IMR-90 (cell line): ENCODE measurements around the gene NAXE. TPM values are rescaled to one million over a fixed set of nuclear protein-coding genes. Genes with fewer than 3 reads are reported as not detected.

Experiments used
- ATAC-seq: fragments of 200-7000 bp; cut with Tn5 transposase; 2 replicates; pipeline ENCODE4 v1.9.1; 2020; ENCODE audit warnings: low read depth, mild to moderate bottlenecking, moderate library complexity
- BruUV-seq: library from RNA; stranded (reverse); fragments of 400-500 nt; replicated peaks from 2 replicates; lab custom pipeline; 2021; lab: Mats Ljungman, UMichigan
- CTCF ChIA-PET: fragments of 300-600 bp; formaldehyde crosslinking; extraction: SDS; loops from one replicate; lab custom pipeline; 2021; ENCODE audit warnings: antibody characterized with exemption; lab: Yijun Ruan, JAX
- POLR2A ChIA-PET: fragments of 300-600 bp; sonication (Branson Sonifier 250); formaldehyde crosslinking; loops from one replicate; lab custom pipeline; 2022; ENCODE audit warnings: antibody characterized with exemption; ENCODE audit not compliant: unreplicated experiment; lab: Charles Lee
- DNase-seq: peaks from one replicate; pipeline ENCODE4 v3.0.0; 2013
- H2AFZ ChIP-seq: replicated peaks from 2 replicates; pipeline ENCODE3; 2013; ENCODE audit warnings: low read length, mild to moderate bottlenecking; ENCODE audit not compliant: poor library complexity
- H2AK5ac ChIP-seq: 2 replicates; pipeline ENCODE4 v1.6.1; 2013; ENCODE audit warnings: low read depth, low read length, inconsistent platforms
- H2AK9ac ChIP-seq: replicated peaks from 2 replicates; pipeline ENCODE3; 2013; ENCODE audit warnings: mild to moderate bottlenecking, low read depth, low read length, moderate library complexity; ENCODE audit not compliant: poor library complexity
- H2BK120ac ChIP-seq: 2 replicates; pipeline ENCODE4 v1.6.1; 2013; ENCODE audit warnings: low read depth, low read length, inconsistent platforms
- H2BK15ac ChIP-seq: 3 replicates; pipeline ENCODE4 v1.6.1; 2013; ENCODE audit warnings: low read depth, low read length, inconsistent platforms
- H2BK20ac ChIP-seq: 2 replicates; pipeline ENCODE4 v1.6.1; 2013; ENCODE audit warnings: low read depth, mild to moderate bottlenecking, inconsistent platforms, low read length, moderate library complexity
- H2BK5ac ChIP-seq: 2 replicates; pipeline ENCODE4 v1.6.1; 2013; ENCODE audit warnings: mild to moderate bottlenecking, low read depth, low read length, inconsistent platforms; ENCODE audit not compliant: poor library complexity, severe bottlenecking
- H3K14ac ChIP-seq: replicated peaks from 2 replicates; pipeline ENCODE4 v1.6.1; 2013; ENCODE audit warnings: low read depth, low read length, inconsistent platforms
- H3K18ac ChIP-seq: 2 replicates; pipeline ENCODE4 v1.6.1; 2013; ENCODE audit warnings: low read depth, low read length, control low read depth
- H3K23ac ChIP-seq: 2 replicates; pipeline ENCODE4 v1.6.1; 2013; ENCODE audit warnings: low read depth, low read length, inconsistent platforms
- H3K27ac ChIP-seq: 2 replicates; pipeline ENCODE4 v1.5.1; 2013; ENCODE audit warnings: mild to moderate bottlenecking, control low read depth, low read length; ENCODE audit not compliant: insufficient read depth
- H3K27me3 ChIP-seq: 2 replicates; pipeline ENCODE4 v1.6.1; 2013; ENCODE audit warnings: low read length; ENCODE audit not compliant: control insufficient read depth, insufficient read depth
- H3K36me3 ChIP-seq: 2 replicates; pipeline ENCODE4 v1.6.1; 2013; ENCODE audit warnings: low read length, mixed read lengths; ENCODE audit not compliant: control insufficient read depth, insufficient read depth
- H3K4ac ChIP-seq: 2 replicates; pipeline ENCODE4 v1.6.1; 2013; ENCODE audit warnings: low read depth, low read length, inconsistent platforms
- H3K4me1 ChIP-seq: 2 replicates; pipeline ENCODE4 v1.6.1; 2013; ENCODE audit warnings: low read length, mixed read lengths; ENCODE audit not compliant: control insufficient read depth, insufficient read depth
- H3K4me2 ChIP-seq: 2 replicates; pipeline ENCODE4 v1.6.1; 2013; ENCODE audit warnings: low read depth, mild to moderate bottlenecking, control low read depth, low read length, moderate library complexity
- H3K4me3 ChIP-seq: 2 replicates; pipeline ENCODE4 v1.5.1; 2013; ENCODE audit warnings: low read depth, mild to moderate bottlenecking, control low read depth, low read length, moderate library complexity; ENCODE audit not compliant: insufficient read depth
- H3K56ac ChIP-seq: 2 replicates; pipeline ENCODE4 v1.6.1; 2013; ENCODE audit warnings: low read length, inconsistent platforms; ENCODE audit not compliant: insufficient read depth; ENCODE audit errors: extremely low read depth
- H3K79me1 ChIP-seq, 2 experiments: 2 replicates each; pipeline ENCODE4 v1.6.1; 2013; ENCODE audit warnings: low read length in 2 of 2, inconsistent platforms in 1 of 2, low read depth in 1 of 2
- H3K9ac ChIP-seq: 2 replicates; pipeline ENCODE4 v1.6.1; 2013; ENCODE audit warnings: low read depth, low read length, control low read depth
- H3K9me1 ChIP-seq: 2 replicates; pipeline ENCODE4 v1.6.1; 2013; ENCODE audit warnings: low read length, inconsistent platforms; ENCODE audit not compliant: insufficient read depth
- H3K9me3 ChIP-seq: 2 replicates; pipeline ENCODE4 v1.6.1; 2013; ENCODE audit warnings: low read length; ENCODE audit not compliant: control insufficient read depth, insufficient read depth
- H4K20me1 ChIP-seq: 2 replicates; pipeline ENCODE4 v1.6.1; 2013; ENCODE audit warnings: low read length, inconsistent platforms; ENCODE audit not compliant: insufficient read depth
- H4K5ac ChIP-seq: 2 replicates; pipeline ENCODE4 v1.6.1; 2013; ENCODE audit warnings: mild to moderate bottlenecking, low read depth, low read length, control low read depth
- H4K8ac ChIP-seq, 2 experiments: 2 replicates each; pipeline ENCODE4 v1.6.1; 2013; ENCODE audit warnings: low read depth in 2 of 2, low read length in 2 of 2, control low read depth in 1 of 2, inconsistent platforms in 1 of 2
- H4K91ac ChIP-seq: 2 replicates; pipeline ENCODE4 v1.6.1; 2013; ENCODE audit warnings: low read depth, low read length, inconsistent platforms; ENCODE audit not compliant: insufficient read depth
- FOS ChIP-seq: fragments of 150-350 bp; IDR thresholded peaks from 2 replicates; pipeline ENCODE4 v1.6.1; 2016; ENCODE audit warnings: low read depth, low read length
- MXI1 ChIP-seq: IDR thresholded peaks from 2 replicates; pipeline ENCODE4 v1.6.1; 2012; ENCODE audit warnings: low read depth, mild to moderate bottlenecking, low read length, moderate library complexity, borderline replicate concordance
- RAD21 ChIP-seq: IDR thresholded peaks from 2 replicates; pipeline ENCODE4 v1.6.1; 2012; ENCODE audit warnings: low read length, improper control_type of control experiment
- SMC3 ChIP-seq: fragments of 150-350 bp; IDR thresholded peaks from 2 replicates; pipeline ENCODE4 v1.6.1; 2016; ENCODE audit warnings: low read depth, mild to moderate bottlenecking, antibody characterized with exemption, low read length, moderate library complexity
- WGBS, 2 experiments: methylation state at CpG; one replicate each; pipeline versions ENCODE4 v1.1.5 to v1.1.7; 2013; ENCODE audit warnings: missing lambda C conversion rate in 2 of 2; ENCODE audit not compliant: insufficient read length in 1 of 2; ENCODE audit errors: extremely low coverage in 2 of 2; 5-methylcytosine and 5-hydroxymethylcytosine counted together
- dilution Hi-C: fragments of 300-500 bp; cut with HindIII; formaldehyde crosslinking; loops from one replicate; pipeline ENCODE4 v1.14.3; 2018; ENCODE audit warnings: low sequenced_read_pairs; ENCODE audit not compliant: unreplicated experiment
- in situ Hi-C: fragments of 300-500 bp; cut with MboI; formaldehyde crosslinking; loops from 3 replicates; pipeline ENCODE4 v1.14.3; 2019; ENCODE audit warnings: low sequenced_read_pairs, inconsistent platforms, mixed read lengths
- intact Hi-C: fragments of 100-400 bp; cut with micrococcal nuclease; formaldehyde crosslinking; loops from 2 replicates; pipeline ENCODE4 v1.10.0; 2022
- polyA plus RNA-seq, 3 experiments: library from polyadenylated mRNA; depleted of rRNA; stranded (reverse); fragments of >200 nt; gene quantifications; 2 replicates each; pipeline ENCODE4 v1.2.3, GENCODE V29; 2012; ENCODE audit warnings: low replicate concordance in 1 of 3
- total RNA-seq: library from RNA; depleted of rRNA; stranded (reverse); fragments of >200 nt; gene quantifications from 2 replicates; pipeline ENCODE4 v1.2.3, GENCODE V29; 2012
- TF ChIP-seq, protein P1 (sequence below): fragments of 150-350 bp; IDR thresholded peaks from 2 replicates; pipeline ENCODE4 v1.6.1; 2016; ENCODE audit warnings: low read depth, mild to moderate bottlenecking, low read length, moderate library complexity, borderline replicate concordance
- TF ChIP-seq, protein P2 (sequence below): conservative IDR thresholded peaks from 2 replicates; pipeline ENCODE4 v1.5.1; 2012; ENCODE audit warnings: mild to moderate bottlenecking, low read depth, low read length, improper control_type of control experiment

NAXE gene
- total and polyA plus RNA-seq, 2 of the 4 experiments (the other 2 are of a cell fraction), result 61.0 to 74.2 TPM

DNA sequence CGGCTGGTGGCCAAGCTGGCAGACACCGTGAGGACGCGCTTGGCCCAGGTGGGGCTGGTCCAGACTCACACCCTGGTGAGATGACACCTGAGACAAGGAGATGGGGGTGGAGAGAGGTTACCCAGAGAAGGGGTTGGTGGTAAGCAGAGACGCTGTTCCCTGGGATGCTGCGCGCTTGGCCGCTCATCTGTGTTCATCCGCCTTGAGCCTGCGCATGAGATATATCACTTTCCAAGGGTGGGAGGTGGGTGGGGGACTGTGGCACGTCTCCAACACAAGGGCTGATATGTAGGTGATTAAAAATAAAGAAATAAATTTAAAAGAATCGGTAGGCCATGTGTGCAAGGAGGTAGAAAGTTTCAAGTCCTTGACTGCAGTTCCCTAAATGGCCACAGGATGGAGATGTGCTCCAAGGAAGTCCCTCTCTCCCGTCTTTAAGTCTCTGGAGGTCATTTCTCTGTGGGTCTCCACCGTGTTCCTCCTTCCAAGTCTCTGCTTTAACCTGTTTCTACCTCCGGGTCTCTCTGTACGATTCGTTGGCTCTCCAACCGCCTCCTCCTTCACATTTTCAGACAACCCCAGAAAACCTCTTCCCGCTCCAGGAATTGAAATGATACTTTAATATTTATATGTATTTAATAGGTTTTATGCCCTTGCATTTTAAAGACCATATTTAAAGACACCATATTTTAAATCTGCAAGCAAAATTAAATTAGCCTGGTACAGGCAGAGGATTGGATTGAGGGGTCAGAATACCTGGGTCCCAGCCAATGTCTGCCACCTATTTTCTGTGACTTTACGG, 7.6 kb upstream of the NAXE start:
- no peak overlapping the region for H3K9ac ChIP-seq
- H3K9me1 ChIP-seq, result no peaks in the 10 kb centered on the region
- no peak overlapping the region for H2BK15ac ChIP-seq
- POLR2A ChIA-PET, result no interaction called here
- H3K56ac ChIP-seq, result no peak overlapping the region
- H2BK20ac ChIP-seq, result no peak overlapping the region
- H3K9me3 ChIP-seq, result no peaks in the 10 kb centered on the region
- H4K91ac ChIP-seq, result no peak overlapping the region
- peak overlapping the region; percentile 9 for H2AFZ ChIP-seq
- no peak overlapping the region for H3K23ac ChIP-seq
- BruUV-seq, result no TSS peak
- in situ Hi-C loops (no loop called here), dilution Hi-C loops (no loop called here), intact Hi-C loops (loop anchor here (1.0 to 2.0 kb wide), 2 partner anchors 24 to 73 kb away; no protein-coding TSS in a partner anchor)
- no peak overlapping the region for H3K4ac ChIP-seq
- no peak overlapping the region for H4K8ac ChIP-seq
- no peak overlapping the region for H3K27ac ChIP-seq
- ATAC-seq (peak; percentile 98), DNase-seq (peak; percentile 84)
- no peaks in the 10 kb centered on the region for H3K79me1 ChIP-seq
- no peak overlapping the region for H3K18ac ChIP-seq
- CTCF ChIA-PET, result no interaction called here
- H3K36me3 ChIP-seq, result no peaks in the 10 kb centered on the region
- no peak overlapping the region for H3K14ac ChIP-seq
- no peak overlapping the region for H4K5ac ChIP-seq
- TF ChIP-seq, protein P1, sequence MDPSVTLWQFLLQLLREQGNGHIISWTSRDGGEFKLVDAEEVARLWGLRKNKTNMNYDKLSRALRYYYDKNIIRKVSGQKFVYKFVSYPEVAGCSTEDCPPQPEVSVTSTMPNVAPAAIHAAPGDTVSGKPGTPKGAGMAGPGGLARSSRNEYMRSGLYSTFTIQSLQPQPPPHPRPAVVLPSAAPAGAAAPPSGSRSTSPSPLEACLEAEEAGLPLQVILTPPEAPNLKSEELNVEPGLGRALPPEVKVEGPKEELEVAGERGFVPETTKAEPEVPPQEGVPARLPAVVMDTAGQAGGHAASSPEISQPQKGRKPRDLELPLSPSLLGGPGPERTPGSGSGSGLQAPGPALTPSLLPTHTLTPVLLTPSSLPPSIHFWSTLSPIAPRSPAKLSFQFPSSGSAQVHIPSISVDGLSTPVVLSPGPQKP, result no peak
- peak; percentile 90 for TF ChIP-seq RAD21
- no peak for TF ChIP-seq FOS
- TF ChIP-seq, protein P2, sequence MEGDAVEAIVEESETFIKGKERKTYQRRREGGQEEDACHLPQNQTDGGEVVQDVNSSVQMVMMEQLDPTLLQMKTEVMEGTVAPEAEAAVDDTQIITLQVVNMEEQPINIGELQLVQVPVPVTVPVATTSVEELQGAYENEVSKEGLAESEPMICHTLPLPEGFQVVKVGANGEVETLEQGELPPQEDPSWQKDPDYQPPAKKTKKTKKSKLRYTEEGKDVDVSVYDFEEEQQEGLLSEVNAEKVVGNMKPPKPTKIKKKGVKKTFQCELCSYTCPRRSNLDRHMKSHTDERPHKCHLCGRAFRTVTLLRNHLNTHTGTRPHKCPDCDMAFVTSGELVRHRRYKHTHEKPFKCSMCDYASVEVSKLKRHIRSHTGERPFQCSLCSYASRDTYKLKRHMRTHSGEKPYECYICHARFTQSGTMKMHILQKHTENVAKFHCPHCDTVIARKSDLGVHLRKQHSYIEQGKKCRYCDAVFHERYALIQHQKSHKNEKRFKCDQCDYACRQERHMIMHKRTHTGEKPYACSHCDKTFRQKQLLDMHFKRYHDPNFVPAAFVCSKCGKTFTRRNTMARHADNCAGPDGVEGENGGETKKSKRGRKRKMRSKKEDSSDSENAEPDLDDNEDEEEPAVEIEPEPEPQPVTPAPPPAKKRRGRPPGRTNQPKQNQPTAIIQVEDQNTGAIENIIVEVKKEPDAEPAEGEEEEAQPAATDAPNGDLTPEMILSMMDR, result peak; percentile 92
- peak; percentile 82 for TF ChIP-seq SMC3
- no peak for TF ChIP-seq MXI1
- no peaks in the 10 kb centered on the region for H4K20me1 ChIP-seq
- peaks cover 18% of the 10 kb centered on the region for H3K27me3 ChIP-seq
- no peak overlapping the region for H2BK5ac ChIP-seq
- H2AK9ac ChIP-seq, result no peak overlapping the region
- WGBS, 2 experiments, result 68% methylated on average over 10 of the region's 20 CpGs; no CpG with 5 or more reads in 1 of the 2 experiments
- H3K4me3 ChIP-seq, result no peak overlapping the region
- no peak overlapping the region for H3K4me2 ChIP-seq
- no peaks in the 10 kb centered on the region for H3K4me1 ChIP-seq
- no peak overlapping the region for H2BK120ac ChIP-seq
- no peak overlapping the region for H2AK5ac ChIP-seq
